Smooth muscle cell (in vitro differentiated cells): Measurements from ENCODE around the gene BTBD9. TPM values are rescaled to one million over a fixed set of nuclear protein-coding genes. Genes with fewer than 3 reads are reported as not detected.
A peak's percentile ranks its signal among the peaks of the same experiment; 100 is the strongest.

Experiments used
- DNase-seq: peaks from one replicate; lab custom pipeline; 2025; ENCODE audit not compliant: unreplicated experiment; lab: John Stamatoyannopoulos, UW
- H2AFZ ChIP-seq: fragments of 200-600 bp; sonication (generic); 2 replicates; pipeline ENCODE4 v1.6.0; 2016; ENCODE audit warnings: antibody characterized with exemption, low read depth, mild to moderate bottlenecking
- H3F3A ChIP-seq: fragments of 200-600 bp; sonication (generic); 2 replicates; pipeline ENCODE4 v1.6.0; 2017; ENCODE audit warnings: antibody characterized with exemption, low read depth
- H3K27ac ChIP-seq: fragments of 200-600 bp; sonication (generic); 2 replicates; pipeline ENCODE4 v1.5.1; 2016; ENCODE audit warnings: low read depth, mild to moderate bottlenecking
- H3K27me3 ChIP-seq: fragments of 200-600 bp; sonication (generic); 2 replicates; pipeline ENCODE4 v1.6.1; 2016; ENCODE audit warnings: low read depth, mild to moderate bottlenecking
- H3K36me3 ChIP-seq: fragments of 200-600 bp; sonication (generic); 2 replicates; pipeline ENCODE4 v1.5.1; 2016; ENCODE audit warnings: low read depth
- H3K4me1 ChIP-seq: fragments of 200-600 bp; sonication (generic); 2 replicates; pipeline ENCODE4 v1.5.1; 2016; ENCODE audit warnings: low read depth
- H3K4me2 ChIP-seq: fragments of 200-600 bp; sonication (generic); 2 replicates; pipeline ENCODE4 v1.6.0; 2016; ENCODE audit warnings: mild to moderate bottlenecking
- H3K4me3 ChIP-seq: fragments of 200-600 bp; sonication (generic); 2 replicates; pipeline ENCODE4 v1.5.1; 2016; ENCODE audit warnings: mild to moderate bottlenecking
- H3K79me2 ChIP-seq: fragments of 200-600 bp; sonication (generic); 2 replicates; pipeline ENCODE4 v1.6.0; 2016; ENCODE audit warnings: low read depth, mild to moderate bottlenecking
- H3K9ac ChIP-seq: fragments of 200-600 bp; sonication (generic); 2 replicates; pipeline ENCODE4 v1.6.0; 2016; ENCODE audit warnings: low read depth
- H3K9me3 ChIP-seq: fragments of 200-600 bp; sonication (generic); replicated peaks from 2 replicates; pipeline ENCODE4 v1.5.1; 2016; ENCODE audit warnings: low read depth
- H4K20me1 ChIP-seq: fragments of 200-600 bp; sonication (generic); 2 replicates; pipeline ENCODE4 v1.6.0; 2016; ENCODE audit warnings: low read depth
- WGBS: methylation state at CpG from one replicate; pipeline ENCODE4 v1.1.7; 2016; ENCODE audit warnings: low lambda C conversion rate; 5-methylcytosine and 5-hydroxymethylcytosine counted together
- polyA plus RNA-seq: library from polyadenylated mRNA; unstranded; fragments of >200 nt; fragmentation: Nextera tagmentation; extraction: Ambion mirVana; gene quantifications from 2 replicates; pipeline ENCODE4 v1.2.1, GENCODE V29; 2016
- total RNA-seq: library from RNA; depleted of rRNA; stranded (reverse); fragments of >200 nt; gene quantifications from 2 replicates; pipeline ENCODE4 v1.2.3, GENCODE V29; 2014
- TF ChIP-seq, protein P1 (sequence below): fragments of 200-600 bp; sonication (generic); IDR thresholded peaks from 2 replicates; pipeline ENCODE4 v1.5.1; 2017; ENCODE audit warnings: borderline replicate concordance, mild to moderate bottlenecking, antibody characterized with exemption; ENCODE audit not compliant: insufficient read depth, poor library complexity, severe bottlenecking

BTBD9 gene
- total and polyA plus RNA-seq, 2 experiments from 2014 or later, result 5.6 to 12.5 TPM

DNA sequence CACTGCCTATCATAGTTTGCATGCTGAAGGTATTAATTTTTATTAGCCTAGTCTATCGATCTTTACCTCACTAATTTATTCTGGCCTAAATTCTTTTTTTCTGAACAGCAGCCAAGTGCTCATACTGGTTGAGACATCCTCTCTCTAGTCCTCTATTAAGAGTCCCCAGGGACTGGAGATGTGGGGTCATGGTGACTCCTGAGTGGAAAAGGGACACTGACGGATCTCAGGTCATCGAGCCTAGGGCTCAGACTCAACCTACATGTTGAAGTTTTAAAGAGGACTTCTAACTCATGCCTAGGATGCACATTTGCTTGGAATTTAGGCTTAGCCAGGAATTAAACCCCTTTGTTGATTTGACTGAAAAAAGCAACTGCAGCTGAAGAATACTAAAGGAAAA is 378.1 kb downstream of the BTBD9 start:
- Histone ChIP-seq H3F3A (no peaks in the 10 kb centered on the region), H3K4me3 (no peak overlapping the region), H3K4me2 (peak overlapping the region; percentile 66), H3K36me3 (no peaks in the 10 kb centered on the region), H3K79me2 (no peaks in the 10 kb centered on the region), H3K27ac (peak overlapping the region; percentile 85), H3K9ac (no peak overlapping the region), H3K27me3 (no peaks in the 10 kb centered on the region), H3K4me1 (peaks cover 30% of the 10 kb centered on the region), H2AFZ (no peak overlapping the region), H3K9me3 (no peaks in the 10 kb centered on the region), H4K20me1 (no peaks in the 10 kb centered on the region)
- TF ChIP-seq, protein P1, sequence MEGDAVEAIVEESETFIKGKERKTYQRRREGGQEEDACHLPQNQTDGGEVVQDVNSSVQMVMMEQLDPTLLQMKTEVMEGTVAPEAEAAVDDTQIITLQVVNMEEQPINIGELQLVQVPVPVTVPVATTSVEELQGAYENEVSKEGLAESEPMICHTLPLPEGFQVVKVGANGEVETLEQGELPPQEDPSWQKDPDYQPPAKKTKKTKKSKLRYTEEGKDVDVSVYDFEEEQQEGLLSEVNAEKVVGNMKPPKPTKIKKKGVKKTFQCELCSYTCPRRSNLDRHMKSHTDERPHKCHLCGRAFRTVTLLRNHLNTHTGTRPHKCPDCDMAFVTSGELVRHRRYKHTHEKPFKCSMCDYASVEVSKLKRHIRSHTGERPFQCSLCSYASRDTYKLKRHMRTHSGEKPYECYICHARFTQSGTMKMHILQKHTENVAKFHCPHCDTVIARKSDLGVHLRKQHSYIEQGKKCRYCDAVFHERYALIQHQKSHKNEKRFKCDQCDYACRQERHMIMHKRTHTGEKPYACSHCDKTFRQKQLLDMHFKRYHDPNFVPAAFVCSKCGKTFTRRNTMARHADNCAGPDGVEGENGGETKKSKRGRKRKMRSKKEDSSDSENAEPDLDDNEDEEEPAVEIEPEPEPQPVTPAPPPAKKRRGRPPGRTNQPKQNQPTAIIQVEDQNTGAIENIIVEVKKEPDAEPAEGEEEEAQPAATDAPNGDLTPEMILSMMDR, result no peak
- DNase-seq, result no peak
- WGBS, result 51% methylated on average over 3 of the region's 3 CpGs

DNA sequence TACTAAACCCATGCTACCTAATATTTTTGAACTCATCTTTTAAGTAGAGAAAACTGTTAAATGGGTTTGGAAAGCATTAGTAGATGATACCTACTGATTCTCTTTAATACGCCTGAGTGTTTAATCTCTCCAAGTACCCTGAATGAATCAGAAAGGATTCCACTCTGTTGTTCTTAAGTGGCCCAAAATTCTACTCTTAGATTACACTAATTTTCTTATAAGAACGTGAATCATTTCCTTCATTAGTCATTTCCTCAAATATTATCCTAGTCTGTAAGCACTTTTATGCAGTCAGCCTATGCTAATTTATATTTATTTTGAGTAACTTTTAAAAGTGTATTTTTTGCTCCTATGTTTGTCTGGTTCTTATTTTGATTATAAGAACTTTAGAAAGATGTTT is 380.0 kb downstream of the BTBD9 start:
- peaks cover 28% of the 10 kb centered on the region for H3K4me1 ChIP-seq
- H3K27ac ChIP-seq, result peak overlapping the region; percentile 58
- H3K36me3 ChIP-seq, result no peaks in the 10 kb centered on the region
- no peaks in the 10 kb centered on the region for H3K79me2 ChIP-seq
- no peak overlapping the region for H2AFZ ChIP-seq
- no peak for DNase-seq
- H3K4me3 ChIP-seq, result no peak overlapping the region
- H3K27me3 ChIP-seq, result no peaks in the 10 kb centered on the region
- H3K4me2 ChIP-seq, result peak overlapping the region; percentile 11
- no peaks in the 10 kb centered on the region for H3F3A ChIP-seq
- H4K20me1 ChIP-seq, result no peaks in the 10 kb centered on the region
- H3K9ac ChIP-seq, result no peak overlapping the region
- WGBS, result 41% methylated on average over 2 of the region's 2 CpGs
- H3K9me3 ChIP-seq, result no peaks in the 10 kb centered on the region
- TF ChIP-seq, protein P1, result no peak

DNA sequence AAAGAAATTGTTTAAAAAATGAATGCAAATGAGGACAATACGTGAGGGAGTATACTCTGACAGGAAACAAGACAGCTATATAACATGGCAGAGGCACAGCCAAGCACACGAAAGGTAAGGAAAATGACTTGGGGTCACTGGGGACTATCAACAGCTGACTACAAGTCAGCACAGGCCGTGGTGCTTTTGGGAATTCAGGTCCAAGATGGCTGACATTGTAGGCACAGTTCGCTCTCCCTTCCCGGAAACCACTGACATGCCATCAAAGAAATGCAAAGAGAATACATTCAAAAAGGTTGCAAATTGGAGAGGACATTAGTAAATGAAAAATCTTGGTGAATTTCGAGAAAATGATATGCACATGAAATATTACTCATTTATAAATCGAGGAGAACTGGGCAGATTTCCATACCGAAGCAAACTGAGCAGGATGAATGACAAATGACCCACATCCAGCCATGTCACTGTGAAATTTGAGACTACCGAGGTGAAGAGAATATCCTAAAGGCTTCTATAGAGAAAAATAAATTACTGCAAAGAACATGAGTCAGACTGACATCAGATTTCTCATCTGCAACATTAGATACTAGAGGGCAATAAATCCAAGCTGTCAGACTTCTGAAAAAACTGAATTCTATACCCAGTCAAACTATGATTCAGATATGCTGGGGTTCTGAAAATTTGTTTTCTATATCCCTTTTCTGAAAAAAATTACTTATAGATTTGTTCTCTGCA is 391.1 kb downstream of the BTBD9 start:
- H4K20me1 ChIP-seq, result no peaks in the 10 kb centered on the region
- TF ChIP-seq, protein P1, result no peak
- no peak overlapping the region for H3K9ac ChIP-seq
- 92% methylated on average over 9 of the region's 9 CpGs for WGBS
- no peaks in the 10 kb centered on the region for H3K4me1 ChIP-seq
- no peaks in the 10 kb centered on the region for H3F3A ChIP-seq
- DNase-seq, result no peak
- no peak overlapping the region for H3K4me3 ChIP-seq
- no peak overlapping the region for H3K4me2 ChIP-seq
- no peaks in the 10 kb centered on the region for H3K27me3 ChIP-seq
- no peak overlapping the region for H3K27ac ChIP-seq
- no peaks in the 10 kb centered on the region for H3K9me3 ChIP-seq
- no peaks in the 10 kb centered on the region for H3K79me2 ChIP-seq
- no peak overlapping the region for H2AFZ ChIP-seq
- no peaks in the 10 kb centered on the region for H3K36me3 ChIP-seq

DNA sequence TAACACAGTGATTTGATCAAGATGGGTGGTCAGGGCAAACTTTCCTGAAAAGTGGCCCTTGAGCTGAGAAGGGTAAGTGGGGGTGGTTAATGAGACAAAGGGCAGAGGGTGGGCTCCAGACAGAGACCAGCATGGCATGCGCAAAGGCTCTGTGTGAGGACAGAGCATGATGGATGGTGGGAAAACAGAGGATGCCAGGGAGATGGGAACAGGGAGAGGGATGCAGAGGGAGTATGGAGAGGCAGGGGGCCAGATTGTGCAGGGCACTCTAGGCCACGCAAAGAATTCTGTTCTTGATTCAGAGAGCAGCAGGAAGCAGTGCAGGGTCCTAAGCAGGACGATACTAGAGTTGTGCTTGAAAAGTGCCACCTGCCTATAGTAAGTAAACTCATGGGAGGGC is 394.4 kb downstream of the BTBD9 start:
- Histone ChIP-seq H3K9me3 (no peaks in the 10 kb centered on the region), H3F3A (no peaks in the 10 kb centered on the region), H3K4me2 (no peak overlapping the region), H3K36me3 (no peaks in the 10 kb centered on the region), H3K27ac (no peak overlapping the region), H3K9ac (no peak overlapping the region), H4K20me1 (no peaks in the 10 kb centered on the region), H3K4me1 (no peaks in the 10 kb centered on the region), H3K4me3 (no peak overlapping the region), H2AFZ (no peak overlapping the region), H3K79me2 (no peaks in the 10 kb centered on the region), H3K27me3 (no peaks in the 10 kb centered on the region)
- DNase-seq, result no peak
- TF ChIP-seq, protein P1, result no peak
- 85% methylated on average over 3 of the region's 3 CpGs for WGBS
